Psoas muscle (tissue), 8 donors: ENCODE measurements around the gene MS4A2. TPM values are rescaled to one million over a fixed set of nuclear protein-coding genes. Genes with fewer than 3 reads are reported as not detected.

Source experiments
- ATAC-seq, 4 donors: fragments of 200-7000 bp; cut with Tn5 transposase; one replicate each; pipeline ENCODE4 v1.9.1; 2020; ENCODE audit warnings: moderate library complexity in 3 of 4, mild to moderate bottlenecking in 2 of 4
- DNase-seq, 2 donors: peaks; one replicate each; pipeline ENCODE4 v3.0.0-alpha.2; 2020
- H3K27ac ChIP-seq: fragments of 200-600 bp; one replicate; pipeline ENCODE4 v1.8.0; 2022
- H3K27me3 ChIP-seq, 3 donors: fragments of 200-600 bp in 1 of 3; one replicate each; pipeline versions ENCODE4 v1.6.1 to v1.8.0; 2013 to 2022; ENCODE audit warnings: low read length in 2 of 3, mild to moderate bottlenecking in 2 of 3, moderate library complexity in 1 of 3; ENCODE audit not compliant: insufficient read depth in 3 of 3
- H3K36me3 ChIP-seq, 2 donors: fragments of 200-600 bp in 1 of 2; one replicate each; pipeline versions ENCODE4 v1.6.1 to v1.8.0; 2013 to 2022; ENCODE audit warnings: low read depth in 1 of 2, mild to moderate bottlenecking in 1 of 2, moderate library complexity in 1 of 2; ENCODE audit not compliant: insufficient read depth in 1 of 2
- H3K4me1 ChIP-seq: fragments of 200-600 bp; one replicate; pipeline ENCODE4 v1.8.0; 2022
- H3K4me3 ChIP-seq: fragments of 200-600 bp; one replicate; pipeline ENCODE4 v1.8.0; 2022; ENCODE audit warnings: mild to moderate bottlenecking
- H3K9me3 ChIP-seq: fragments of 200-600 bp; one replicate; pipeline ENCODE4 v1.8.0; 2022
- WGBS, 3 donors: extraction: QIAGEN DNeasy Blood & Tissue Kit; methylation state at CpG; one replicate each; pipeline versions ENCODE4 v1.1.6 to v1.1.7; 2013; 5-methylcytosine and 5-hydroxymethylcytosine counted together
- intact Hi-C, 2 donors: fragments of 100-400 bp; cut with DNase I; formaldehyde crosslinking; loops; one replicate each; pipeline versions ENCODE4 v1.11.0 to v1.14.2; 2022
- polyA plus RNA-seq, 3 donors: library from polyadenylated mRNA; stranded (reverse); fragments of 200-250 nt; gene quantifications; one replicate each; pipeline ENCODE4 v1.2.3, GENCODE V29; 2013
- total RNA-seq, 4 donors: library from RNA; stranded (reverse); fragmentation: NEBNext Ultra II Directional in 2 of 4; extraction: Animal tissue kit (Norgen Biotek cat#: 25700) in 2 of 4; gene quantifications; one replicate each; pipeline versions ENCODE4 v1.2.1 to v1.2.4, GENCODE V29; 2021 to 2023
- TF ChIP-seq, protein P1 (sequence below): fragments of 200-600 bp; IDR thresholded peaks from one replicate; pipeline ENCODE4 v1.8.0; 2022; ENCODE audit warnings: antibody characterized with exemption
- donor health status: healthy with polysubstance abuse.
- donor health status: DM: no; HTN: no; CAD: no; lungs with moderate emphysema.
- donor health status: Bipolar disorder and iron deficiency.
- donor health status: healthy.
- donor health status: DM: yes; HTN: yes; CAD: no.
- donor health status: DM: no; HTN: no; CAD: no.
- donor health status: DM: no; HTN: no; CAD: no.
- donor health status: DM: yes; HTN: yes; CAD: no.

Gene MS4A2
- total and polyA plus RNA-seq, 7 donors, result 0.01 to 0.55 (median 0.19) TPM; not detected in 1

DNA sequence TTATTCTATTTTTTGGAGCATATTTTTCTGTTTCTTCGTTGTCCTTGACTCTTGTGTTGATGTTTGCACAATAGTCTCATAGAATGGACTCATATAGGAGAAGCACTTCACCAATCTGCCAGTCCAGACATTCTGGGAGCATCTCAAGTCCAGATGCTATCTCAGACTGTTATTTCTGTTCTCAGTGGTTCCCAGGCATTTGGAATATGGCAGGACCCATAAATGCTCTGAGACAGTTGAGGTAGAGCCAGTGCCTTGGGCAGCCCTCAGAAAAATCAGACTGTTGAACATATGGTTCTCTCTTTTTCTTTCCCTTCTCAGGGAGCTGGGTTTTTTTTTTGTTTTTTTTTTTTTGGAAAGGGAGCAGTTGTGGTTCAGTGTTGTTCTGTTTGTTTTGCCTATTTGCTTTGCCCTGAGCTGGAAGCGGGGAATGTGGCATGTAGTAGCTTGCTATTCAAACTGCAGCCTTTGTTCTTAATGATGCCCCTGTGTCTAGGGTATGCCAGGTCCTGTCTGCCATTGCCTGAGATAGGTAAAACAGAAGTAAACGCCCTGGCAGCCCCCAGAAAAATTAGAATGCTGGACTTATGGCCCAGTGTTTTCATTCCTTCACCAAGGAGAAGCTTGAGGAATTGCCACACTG is 3.7 kb upstream of the MS4A2 start:
- 59 to 66% (median 64%) methylated on average over 3 of the region's 3 CpGs for WGBS, 3 donors
- Histone ChIP-seq H3K27me3 (no peaks in the 10 kb centered on the region), H3K4me3 (no peak overlapping the region), H3K27ac (no peak overlapping the region), H3K9me3 (no peaks in the 10 kb centered on the region), H3K36me3 (no peaks in the 10 kb centered on the region), H3K4me1 (no peaks in the 10 kb centered on the region)
- TF ChIP-seq, protein P1, sequence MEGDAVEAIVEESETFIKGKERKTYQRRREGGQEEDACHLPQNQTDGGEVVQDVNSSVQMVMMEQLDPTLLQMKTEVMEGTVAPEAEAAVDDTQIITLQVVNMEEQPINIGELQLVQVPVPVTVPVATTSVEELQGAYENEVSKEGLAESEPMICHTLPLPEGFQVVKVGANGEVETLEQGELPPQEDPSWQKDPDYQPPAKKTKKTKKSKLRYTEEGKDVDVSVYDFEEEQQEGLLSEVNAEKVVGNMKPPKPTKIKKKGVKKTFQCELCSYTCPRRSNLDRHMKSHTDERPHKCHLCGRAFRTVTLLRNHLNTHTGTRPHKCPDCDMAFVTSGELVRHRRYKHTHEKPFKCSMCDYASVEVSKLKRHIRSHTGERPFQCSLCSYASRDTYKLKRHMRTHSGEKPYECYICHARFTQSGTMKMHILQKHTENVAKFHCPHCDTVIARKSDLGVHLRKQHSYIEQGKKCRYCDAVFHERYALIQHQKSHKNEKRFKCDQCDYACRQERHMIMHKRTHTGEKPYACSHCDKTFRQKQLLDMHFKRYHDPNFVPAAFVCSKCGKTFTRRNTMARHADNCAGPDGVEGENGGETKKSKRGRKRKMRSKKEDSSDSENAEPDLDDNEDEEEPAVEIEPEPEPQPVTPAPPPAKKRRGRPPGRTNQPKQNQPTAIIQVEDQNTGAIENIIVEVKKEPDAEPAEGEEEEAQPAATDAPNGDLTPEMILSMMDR, result no peak
- DNase-seq (no peak), ATAC-seq (no peak)
- intact Hi-C loops, result no loop called here

DNA sequence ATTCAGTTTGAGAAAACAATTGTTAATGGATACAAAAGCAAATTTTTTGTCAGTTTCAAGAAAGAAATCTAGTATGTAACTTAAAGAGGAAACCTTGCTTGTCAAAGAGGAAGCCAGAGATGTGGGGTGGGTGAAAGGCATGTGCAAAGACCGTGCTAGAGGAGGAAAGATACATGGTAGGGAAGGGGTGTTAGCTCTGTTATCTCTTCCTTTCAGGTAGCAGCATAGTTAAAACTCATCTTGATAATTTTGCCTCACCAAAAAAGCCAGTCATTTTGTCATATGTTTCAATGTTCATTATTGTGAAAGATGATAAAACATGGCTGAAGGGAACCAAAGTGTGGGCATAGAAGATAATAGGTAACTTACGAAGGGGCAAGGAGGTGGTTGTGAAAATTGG is 2.6 kb upstream of the MS4A2 start:
- H3K4me1 ChIP-seq, result no peaks in the 10 kb centered on the region
- intact Hi-C loops, result no loop called here
- H3K27me3 ChIP-seq, result no peaks in the 10 kb centered on the region
- no peak for DNase-seq
- TF ChIP-seq, protein P1, result no peak
- no peak overlapping the region for H3K27ac ChIP-seq
- ATAC-seq, result no peak
- no peaks in the 10 kb centered on the region for H3K9me3 ChIP-seq
- WGBS, 3 donors, result 74 to 80% (median 75%) methylated on average over 2 of the region's 2 CpGs
- H3K36me3 ChIP-seq, result no peaks in the 10 kb centered on the region
- no peak overlapping the region for H3K4me3 ChIP-seq

DNA sequence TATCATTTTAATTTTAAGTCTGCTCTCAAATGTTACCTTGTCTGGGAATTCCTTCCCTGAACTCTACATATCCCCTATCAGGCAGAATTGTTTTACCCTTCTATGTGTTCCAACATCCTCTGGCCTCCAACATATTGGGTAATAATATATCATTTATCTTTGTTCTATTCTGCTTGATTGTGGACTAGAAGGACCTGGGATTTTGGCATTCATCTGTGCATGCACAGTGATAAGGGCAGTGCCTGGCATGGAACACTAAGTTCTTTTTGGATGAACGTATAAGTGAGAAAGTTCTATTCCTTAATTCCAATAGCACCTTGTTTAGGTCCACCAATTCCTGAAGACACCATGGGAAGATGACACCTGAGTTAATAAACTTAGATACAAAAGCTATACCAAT is 1.2 kb upstream of the MS4A2 start:
- 84 to 94% (median 90%) methylated on average over 1 of the region's 1 CpG for WGBS, 3 donors
- H3K27me3 ChIP-seq, result no peaks in the 10 kb centered on the region
- DNase-seq, result no peak
- H3K4me1 ChIP-seq, result no peaks in the 10 kb centered on the region
- intact Hi-C loops, result no loop called here
- no peak overlapping the region for H3K4me3 ChIP-seq
- no peak overlapping the region for H3K27ac ChIP-seq
- no peaks in the 10 kb centered on the region for H3K36me3 ChIP-seq
- TF ChIP-seq, protein P1, result no peak
- ATAC-seq, result no peak
- H3K9me3 ChIP-seq, result no peaks in the 10 kb centered on the region

DNA sequence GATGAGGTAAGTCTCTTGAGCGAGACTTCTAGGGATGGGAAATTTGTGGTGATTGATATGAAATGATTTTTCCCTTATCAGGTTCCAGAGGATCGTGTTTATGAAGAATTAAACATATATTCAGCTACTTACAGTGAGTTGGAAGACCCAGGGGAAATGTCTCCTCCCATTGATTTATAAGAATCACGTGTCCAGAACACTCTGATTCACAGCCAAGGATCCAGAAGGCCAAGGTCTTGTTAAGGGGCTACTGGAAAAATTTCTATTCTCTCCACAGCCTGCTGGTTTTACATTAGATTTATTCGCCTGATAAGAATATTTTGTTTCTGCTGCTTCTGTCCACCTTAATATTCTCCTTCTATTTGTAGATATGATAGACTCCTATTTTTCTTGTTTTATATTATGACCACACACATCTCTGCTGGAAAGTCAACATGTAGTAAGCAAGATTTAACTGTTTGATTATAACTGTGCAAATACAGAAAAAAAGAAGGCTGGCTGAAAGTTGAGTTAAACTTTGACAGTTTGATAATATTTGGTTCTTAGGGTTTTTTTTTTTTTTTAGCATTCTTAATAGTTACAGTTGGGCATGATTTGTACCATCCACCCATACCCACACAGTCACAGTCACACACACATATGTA is 7.1 kb downstream of the MS4A2 start:
- 59 to 60% (median 60%) methylated on average over 4 of the region's 4 CpGs for WGBS, 3 donors
- DNase-seq (no peak), ATAC-seq (no peak)
- Histone ChIP-seq H3K27ac (no peak overlapping the region), H3K27me3 (no peaks in the 10 kb centered on the region), H3K9me3 (no peaks in the 10 kb centered on the region), H3K36me3 (no peaks in the 10 kb centered on the region), H3K4me3 (no peak overlapping the region), H3K4me1 (no peaks in the 10 kb centered on the region)
- intact Hi-C loops, result no loop called here
- TF ChIP-seq, protein P1, result no peak
